Motor neuron (in vitro differentiated cells): Measurements from ENCODE around the gene RPS6KA2. TPM values are rescaled to one million over a fixed set of nuclear protein-coding genes. Genes with fewer than 3 reads are reported as not detected.

Source experiments
- ATAC-seq, 8 experiments: fragments of 200-7000 bp; cut with Tn5 transposase; replicated peaks in 6 of 8; 2 replicates each; pipeline ENCODE4 v1.8.0; 2021; ENCODE audit warnings: mild to moderate bottlenecking in 8 of 8, moderate library complexity in 8 of 8
- H3K27ac ChIP-seq, 2 donors: fragments of 250-450 bp; sonication (Bioruptor Pico); 2 replicates each; pipeline ENCODE4 v1.9.0; 2021; ENCODE audit warnings: antibody characterized with exemption in 2 of 2, mild to moderate bottlenecking in 2 of 2, moderate library complexity in 1 of 2
- H3K4me1 ChIP-seq, 2 donors: fragments of 250-450 bp; sonication (Bioruptor Pico); replicated peaks in 1 of 2; 2 replicates each; pipeline ENCODE4 v1.6.1; 2021; ENCODE audit warnings: antibody characterized with exemption in 2 of 2, mild to moderate bottlenecking in 2 of 2, moderate library complexity in 1 of 2
- H3K4me3 ChIP-seq, 5 donors: fragments of 250-450 bp; sonication (Bioruptor Pico); 2 replicates each; pipeline ENCODE4 v1.9.0; 2021; ENCODE audit warnings: antibody characterized with exemption in 5 of 5, mild to moderate bottlenecking in 5 of 5, moderate library complexity in 4 of 5
- WGBS, 10 experiments: fragments of 450-650 bp; shearing (Covaris generic); methylation state at CpG; one replicate each; pipeline ENCODE4 v1.0.0; 2022; 5-methylcytosine and 5-hydroxymethylcytosine counted together
- in situ Hi-C, 9 experiments: fragments of 400-800 bp; cut with MboI; loops; one replicate each; pipeline ENCODE4 v1.15.0; 2021; ENCODE audit warnings: low sequenced_read_pairs in 9 of 9, low pct_unique_long_range_greater_than_20kb in 2 of 9; ENCODE audit not compliant: unreplicated experiment in 9 of 9
- total RNA-seq, 8 experiments: library from RNA; unstranded; fragments of 300-600 nt; gene quantifications; 2 replicates each; pipeline versions ENCODE4 v1.2.3 to v1.2.4, GENCODE V29; 2022

RPS6KA2 gene
- total RNA-seq, 8 experiments from 2014 or later, result 18.9 to 39.1 (median 24.7) TPM

DNA sequence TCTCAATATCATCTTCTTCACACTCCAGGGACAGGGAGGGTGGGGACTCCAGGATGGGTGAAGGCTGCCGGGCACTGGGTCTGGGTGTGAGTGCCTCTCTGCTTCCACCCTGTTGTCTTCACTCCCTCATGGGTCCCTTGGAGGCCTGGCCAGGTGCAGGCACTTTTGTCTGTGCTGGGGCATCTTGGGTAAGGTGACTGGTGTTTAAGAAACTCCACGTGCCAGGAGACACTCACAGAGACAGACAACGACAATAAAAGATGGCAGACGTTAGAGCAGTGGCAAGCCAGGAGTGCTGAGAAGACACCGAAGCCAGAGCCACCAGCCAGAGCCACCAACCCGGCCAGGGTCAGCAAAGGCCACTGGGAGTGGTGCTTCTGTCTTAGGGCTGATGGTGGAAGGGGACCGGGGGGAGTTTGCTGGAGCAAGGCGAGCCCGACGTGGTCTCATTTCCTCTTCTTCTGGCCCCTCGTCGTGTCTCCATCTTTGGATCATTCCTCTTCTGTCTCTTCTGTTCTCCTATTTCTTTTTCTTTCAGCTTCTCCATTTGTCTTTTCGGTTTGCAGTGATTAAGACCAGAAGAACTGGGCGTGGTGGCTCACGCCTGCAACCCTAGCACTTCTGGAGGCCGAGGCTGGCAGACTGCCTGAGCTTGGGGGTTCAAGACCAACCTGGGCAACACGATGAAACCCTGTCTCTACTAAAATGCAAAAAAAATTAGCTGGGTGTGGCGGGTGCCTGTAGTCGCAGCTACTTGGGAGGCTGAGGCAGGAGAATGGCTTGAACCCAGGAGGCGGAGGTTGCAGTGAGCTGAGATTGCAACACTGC lies 131.3 kb downstream of the RPS6KA2 start:
- ATAC-seq, result no peak
- peak overlapping the region; percentile 11 to 80 for H3K27ac ChIP-seq
- WGBS, 10 experiments, result 71 to 100% (median 93%) methylated on average over 3 to 16 of the region's 20 CpGs; no CpG with 5 or more reads in 1 of the 10 experiments
- H3K4me1 ChIP-seq, result peaks cover 28 to 35% of the 10 kb centered on the region in 2 donors
- H3K4me3 ChIP-seq, result no peak overlapping the region
- in situ Hi-C loops, result no loop called here

- in situ Hi-C loops, result no loop called here
- peak overlapping the region; percentile 11 to 80 for H3K27ac ChIP-seq
- H3K4me3 ChIP-seq, result no peak overlapping the region
- H3K4me1 ChIP-seq, result peaks cover 28 to 37% of the 10 kb centered on the region in 2 donors
- peak in 5 of 8 experiments; percentile 91 to 93 (median 92) for ATAC-seq
- WGBS, 10 experiments, result 29 to 100% (median 60%) methylated on average over 1 to 8 of the region's 31 CpGs; no CpG with 5 or more reads in 5 of the 10 experiments
These were observed 132.1 kb downstream of the RPS6KA2 start for GRCh38 chr6:166494757-166495486.

- WGBS, 10 experiments, result 80 to 100% (median 95%) methylated on average over 2 to 7 of the region's 9 CpGs; no CpG with 5 or more reads in 5 of the 10 experiments
These were observed 133.0 kb downstream of the RPS6KA2 start for GRCh38 chr6:166494101-166494441.

DNA sequence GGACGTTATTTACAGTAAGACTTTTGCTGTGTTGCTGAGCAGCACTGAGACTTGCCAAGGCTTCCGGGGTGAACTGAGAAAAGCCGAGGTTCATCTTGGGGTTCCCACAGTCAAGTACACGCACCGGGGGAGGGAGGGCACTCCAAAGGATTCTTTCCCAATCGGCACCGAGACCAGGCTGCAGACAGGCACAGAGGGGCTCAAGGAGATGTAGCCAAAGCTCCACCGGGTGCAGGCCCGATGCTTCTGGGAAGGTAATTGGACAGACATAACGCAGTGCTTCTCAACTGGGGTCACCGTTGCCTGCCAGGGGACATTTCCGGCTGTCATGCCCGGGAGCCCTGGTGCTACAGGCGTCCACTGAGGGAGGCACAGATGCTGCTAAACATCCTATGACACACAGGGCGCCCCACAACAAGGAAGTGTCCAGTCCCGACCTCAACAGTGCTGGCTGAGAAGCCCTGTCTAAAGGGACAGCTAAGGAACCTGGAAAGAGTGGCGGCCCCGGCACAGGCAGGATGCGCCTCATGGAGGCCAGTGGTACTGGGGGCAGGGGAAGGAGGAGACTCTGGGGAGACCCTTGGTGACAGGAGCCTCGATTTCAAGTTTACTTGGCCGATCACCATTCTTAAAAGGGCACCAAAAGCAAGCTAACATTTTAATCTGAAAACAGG lies 133.5 kb downstream of the RPS6KA2 start:
- Histone ChIP-seq H3K4me3 (no peak overlapping the region), H3K27ac (no peak overlapping the region), H3K4me1 (peaks cover 28 to 37% of the 10 kb centered on the region in 2 donors)
- WGBS, 10 experiments, result 86 to 100% (median 97%) methylated on average over 1 to 11 of the region's 21 CpGs; no CpG with 5 or more reads in 3 of the 10 experiments
- in situ Hi-C loops, result no loop called here
- ATAC-seq, result no peak

More at GRCh38 chr6:166494101-166494441, 133.0 kb downstream of the RPS6KA2 start:
- H3K4me1 ChIP-seq, result peaks cover 28 to 37% of the 10 kb centered on the region in 2 donors
- H3K27ac ChIP-seq, result no peak overlapping the region
- in situ Hi-C loops, result no loop called here
- no peak for ATAC-seq
- no peak overlapping the region for H3K4me3 ChIP-seq

GRCh38 chr6:166492092-166492741 lies 134.8 kb downstream of the RPS6KA2 start:
- no peak overlapping the region for H3K4me3 ChIP-seq
- H3K4me1 ChIP-seq, result peaks cover 28 to 37% of the 10 kb centered on the region in 2 donors
- in situ Hi-C loops, result no loop called here
- ATAC-seq, result no peak
- 28 to 72% (median 58%) methylated on average over 3 to 5 of the region's 5 CpGs; no CpG with 5 or more reads in 1 of the 10 experiments for WGBS, 10 experiments
- H3K27ac ChIP-seq, result no peak overlapping the region

DNA sequence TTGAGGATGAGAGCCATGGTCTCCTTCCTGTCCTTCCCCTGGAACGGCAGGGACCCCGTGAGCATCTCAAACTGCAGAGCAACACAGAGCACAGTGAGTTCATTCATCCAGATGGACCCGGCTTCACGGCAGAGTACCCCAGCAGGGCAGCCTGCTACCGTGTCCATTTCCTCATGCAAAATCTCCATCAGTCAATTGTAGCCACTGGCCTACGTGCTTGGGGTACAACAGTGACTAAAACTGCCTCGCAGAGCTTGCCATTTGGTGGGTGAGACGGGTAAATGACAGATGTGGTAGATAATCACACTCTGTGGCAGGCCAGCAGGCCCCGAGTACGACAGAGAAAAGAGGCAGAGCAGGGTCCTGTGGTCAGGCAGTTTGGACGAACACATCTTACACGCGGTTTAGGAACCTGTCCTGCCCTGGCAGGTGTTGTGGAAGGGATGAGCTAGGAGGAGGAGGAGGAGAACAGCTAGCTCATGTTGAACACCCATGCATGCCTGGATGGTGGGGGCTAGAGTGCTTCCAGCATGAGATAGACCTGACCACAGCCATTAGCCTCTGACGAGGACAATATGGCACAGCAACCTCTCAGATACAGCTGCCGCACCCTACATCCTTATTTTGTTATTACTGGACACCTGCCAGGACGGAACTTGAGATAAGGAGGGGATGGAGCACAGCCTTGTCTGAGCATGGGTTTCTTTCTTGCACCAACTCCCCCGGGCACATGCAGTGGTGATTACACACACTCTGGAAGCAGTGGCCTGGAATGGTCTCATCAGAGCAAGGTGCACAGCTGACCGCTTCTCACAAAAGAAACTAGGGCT lies 136.2 kb downstream of the RPS6KA2 start:
- ATAC-seq, result no peak
- H3K27ac ChIP-seq, result no peak overlapping the region
- 30 to 100% (median 84%) methylated on average over 1 to 9 of the region's 18 CpGs; no CpG with 5 or more reads in 1 of the 10 experiments for WGBS, 10 experiments
- no peak overlapping the region for H3K4me3 ChIP-seq
- in situ Hi-C loops, result no loop called here
- peaks cover 28 to 35% of the 10 kb centered on the region in 2 donors for H3K4me1 ChIP-seq

DNA sequence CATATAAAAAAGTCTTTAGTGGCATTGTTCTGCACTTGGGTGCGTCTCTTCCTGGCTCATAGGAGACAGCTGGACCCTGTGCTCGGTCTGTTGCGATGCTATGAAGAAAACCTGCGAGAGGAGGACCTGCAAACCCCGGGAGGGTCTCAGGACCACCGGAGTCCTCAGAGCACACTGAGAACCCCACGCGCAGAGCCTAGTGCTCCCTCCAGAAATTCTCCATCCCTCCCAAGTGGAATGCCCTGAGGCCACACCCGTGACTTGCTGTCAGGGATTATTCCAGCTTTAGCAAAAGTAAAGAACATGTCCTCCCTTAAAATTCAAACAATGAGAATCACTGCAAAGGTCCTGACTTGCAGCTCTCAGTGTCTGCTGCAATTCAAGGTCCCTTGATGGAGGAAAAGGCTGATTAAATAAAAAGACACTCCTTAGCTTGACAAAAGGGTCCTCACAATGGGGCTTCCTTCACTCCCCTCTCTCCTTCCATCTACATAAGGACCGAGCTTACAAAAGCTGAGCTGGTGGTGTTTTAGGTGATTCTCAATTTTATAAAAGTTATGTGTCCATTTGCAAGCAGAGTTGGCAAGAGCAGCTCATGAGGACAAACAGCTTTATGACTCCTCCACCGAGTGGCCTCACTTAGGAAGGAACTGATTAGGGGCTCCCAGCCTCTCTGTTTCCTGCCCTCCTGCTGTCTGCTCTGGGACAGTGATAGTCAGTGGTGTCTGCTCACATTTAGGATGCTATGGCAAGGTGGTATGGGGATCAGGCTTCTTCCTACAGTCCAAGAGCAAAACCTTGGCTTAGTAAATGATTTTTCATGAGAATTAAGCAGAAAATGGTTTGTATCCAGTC lies 137.5 kb downstream of the RPS6KA2 start:
- peaks cover 24 to 30% of the 10 kb centered on the region in 2 donors for H3K4me1 ChIP-seq
- no peak for ATAC-seq
- 14 to 100% (median 80%) methylated on average over 2 to 11 of the region's 11 CpGs; no CpG with 5 or more reads in 2 of the 10 experiments for WGBS, 10 experiments
- H3K4me3 ChIP-seq, result no peak overlapping the region
- H3K27ac ChIP-seq, result no peak overlapping the region
- in situ Hi-C loops, result no loop called here

DNA sequence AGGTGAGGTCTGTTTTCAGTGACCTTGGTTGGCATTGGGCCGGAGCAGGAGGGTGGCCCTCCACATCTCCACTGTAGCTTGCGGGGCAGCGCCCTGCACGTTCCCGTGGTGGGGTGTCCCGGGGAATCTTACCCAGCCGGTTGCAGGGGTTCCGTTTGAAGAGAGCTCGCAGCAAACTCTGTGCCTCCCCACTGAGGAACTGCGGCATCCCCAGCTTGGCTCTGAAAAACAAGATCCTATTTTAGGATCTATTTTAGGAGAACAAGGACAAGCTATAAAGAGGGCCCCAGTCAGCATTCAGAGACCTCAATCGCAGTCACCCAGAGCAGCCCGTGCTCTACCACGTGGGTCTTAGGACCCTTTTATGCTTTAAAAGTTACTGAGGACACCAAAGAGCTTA lies 138.3 kb downstream of the RPS6KA2 start:
- WGBS, 10 experiments, result 70 to 96% (median 87%) methylated on average over 3 to 8 of the region's 13 CpGs; no CpG with 5 or more reads in 3 of the 10 experiments
- Histone ChIP-seq H3K4me1 (peaks cover 21 to 27% of the 10 kb centered on the region in 2 donors), H3K27ac (no peak overlapping the region), H3K4me3 (no peak overlapping the region)
- no peak for ATAC-seq
- in situ Hi-C loops, result no loop called here

GRCh38 chr6:166488076-166488685 lies 138.9 kb downstream of the RPS6KA2 start:
- no peak overlapping the region for H3K4me3 ChIP-seq
- peaks cover 21 to 27% of the 10 kb centered on the region in 2 donors for H3K4me1 ChIP-seq
- in situ Hi-C loops, result no loop called here
- WGBS, 10 experiments, result 20 to 95% (median 83%) methylated on average over 1 to 15 of the region's 15 CpGs; no CpG with 5 or more reads in 1 of the 10 experiments
- H3K27ac ChIP-seq, result no peak overlapping the region
- peak in 3 of 8 experiments; percentile 27 to 95 (median 94) for ATAC-seq

DNA sequence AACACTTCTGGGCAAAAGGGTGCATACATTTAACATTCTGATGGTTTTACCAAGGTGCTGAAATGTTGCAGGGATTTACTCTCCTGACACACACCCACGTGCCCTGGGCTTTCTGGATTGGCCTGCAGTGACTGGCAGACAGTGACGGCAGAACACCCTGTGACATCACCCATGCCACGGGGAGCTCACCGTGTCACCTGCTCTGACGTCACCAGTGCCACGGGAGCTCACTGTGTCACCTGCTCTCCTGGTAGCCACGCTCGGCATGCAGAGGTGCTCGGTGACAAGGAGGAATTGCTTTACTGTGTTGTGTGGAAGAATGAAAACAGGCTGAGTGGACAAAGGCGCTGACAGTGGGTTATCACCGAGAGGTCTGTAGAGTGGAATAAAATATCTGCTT lies 139.9 kb downstream of the RPS6KA2 start:
- no peak overlapping the region for H3K27ac ChIP-seq
- in situ Hi-C loops, result no loop called here

DNA sequence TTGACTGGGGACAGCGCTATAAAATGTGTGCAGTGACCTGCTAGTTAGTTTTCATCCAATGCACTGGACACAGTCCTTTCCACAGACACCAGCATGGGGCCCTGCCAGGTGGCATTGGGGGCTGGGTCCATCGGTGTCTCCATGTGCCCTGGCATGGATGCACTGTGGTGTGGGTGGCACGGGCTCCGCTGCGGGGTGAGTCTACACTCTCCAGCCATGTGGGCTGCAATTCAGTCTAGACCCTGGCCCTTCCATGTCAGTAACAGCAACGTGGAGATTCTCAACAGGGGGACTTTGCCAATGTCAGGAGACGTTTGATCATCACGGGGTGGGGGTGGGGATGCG lies 140.5 kb downstream of the RPS6KA2 start:
- no peak overlapping the region for H3K27ac ChIP-seq
- 80 to 100% (median 100%) methylated on average over 1 to 3 of the region's 9 CpGs; no CpG with 5 or more reads in 7 of the 10 experiments for WGBS, 10 experiments

More for the DNA sequence above, 139.9 kb downstream of the RPS6KA2 start:
- 88 to 100% (median 93%) methylated on average over 3 to 10 of the region's 11 CpGs; no CpG with 5 or more reads in 3 of the 10 experiments for WGBS, 10 experiments
- ATAC-seq, result no peak
- Histone ChIP-seq H3K4me3 (no peak overlapping the region), H3K4me1 (peaks cover 16 to 20% of the 10 kb centered on the region in 2 donors)

More for the DNA sequence above, 140.5 kb downstream of the RPS6KA2 start:
- Histone ChIP-seq H3K4me1 (peaks cover 12 to 16% of the 10 kb centered on the region in 2 donors), H3K4me3 (no peak overlapping the region)
- no peak for ATAC-seq
- in situ Hi-C loops, result no loop called here
